IMR-90 (cell line): ENCODE data around the gene C11orf58. TPM values are rescaled to one million over a fixed set of nuclear protein-coding genes. Genes with fewer than 3 reads are reported as not detected.

Experiments
- ATAC-seq: fragments of 200-7000 bp; cut with Tn5 transposase; 2 replicates; pipeline ENCODE4 v1.9.1; 2020; ENCODE audit warnings: low read depth, mild to moderate bottlenecking, moderate library complexity
- BruUV-seq: library from RNA; stranded (reverse); fragments of 400-500 nt; replicated peaks from 2 replicates; lab custom pipeline; 2021; lab: Mats Ljungman, UMichigan
- CTCF ChIA-PET: fragments of 300-600 bp; formaldehyde crosslinking; extraction: SDS; loops from one replicate; lab custom pipeline; 2021; ENCODE audit warnings: antibody characterized with exemption; lab: Yijun Ruan, JAX
- POLR2A ChIA-PET: fragments of 300-600 bp; sonication (Branson Sonifier 250); formaldehyde crosslinking; loops from one replicate; lab custom pipeline; 2022; ENCODE audit warnings: antibody characterized with exemption; ENCODE audit not compliant: unreplicated experiment; lab: Charles Lee
- DNase-seq: peaks from one replicate; pipeline ENCODE4 v3.0.0; 2013
- H2AFZ ChIP-seq: replicated peaks from 2 replicates; pipeline ENCODE3; 2013; ENCODE audit warnings: low read length, mild to moderate bottlenecking; ENCODE audit not compliant: poor library complexity
- H2AK5ac ChIP-seq: 2 replicates; pipeline ENCODE4 v1.6.1; 2013; ENCODE audit warnings: low read depth, low read length, inconsistent platforms
- H2AK9ac ChIP-seq: replicated peaks from 2 replicates; pipeline ENCODE3; 2013; ENCODE audit warnings: mild to moderate bottlenecking, low read depth, low read length, moderate library complexity; ENCODE audit not compliant: poor library complexity
- H2BK120ac ChIP-seq: 2 replicates; pipeline ENCODE4 v1.6.1; 2013; ENCODE audit warnings: low read depth, low read length, inconsistent platforms
- H2BK15ac ChIP-seq: 3 replicates; pipeline ENCODE4 v1.6.1; 2013; ENCODE audit warnings: low read depth, low read length, inconsistent platforms
- H2BK20ac ChIP-seq: 2 replicates; pipeline ENCODE4 v1.6.1; 2013; ENCODE audit warnings: low read depth, mild to moderate bottlenecking, inconsistent platforms, low read length, moderate library complexity
- H2BK5ac ChIP-seq: 2 replicates; pipeline ENCODE4 v1.6.1; 2013; ENCODE audit warnings: mild to moderate bottlenecking, low read depth, low read length, inconsistent platforms; ENCODE audit not compliant: poor library complexity, severe bottlenecking
- H3K14ac ChIP-seq: replicated peaks from 2 replicates; pipeline ENCODE4 v1.6.1; 2013; ENCODE audit warnings: low read depth, low read length, inconsistent platforms
- H3K18ac ChIP-seq: 2 replicates; pipeline ENCODE4 v1.6.1; 2013; ENCODE audit warnings: low read depth, low read length, control low read depth
- H3K23ac ChIP-seq: 2 replicates; pipeline ENCODE4 v1.6.1; 2013; ENCODE audit warnings: low read depth, low read length, inconsistent platforms
- H3K27ac ChIP-seq: 2 replicates; pipeline ENCODE4 v1.5.1; 2013; ENCODE audit warnings: mild to moderate bottlenecking, control low read depth, low read length; ENCODE audit not compliant: insufficient read depth
- H3K27me3 ChIP-seq: 2 replicates; pipeline ENCODE4 v1.6.1; 2013; ENCODE audit warnings: low read length; ENCODE audit not compliant: control insufficient read depth, insufficient read depth
- H3K36me3 ChIP-seq: 2 replicates; pipeline ENCODE4 v1.6.1; 2013; ENCODE audit warnings: low read length, mixed read lengths; ENCODE audit not compliant: control insufficient read depth, insufficient read depth
- H3K4ac ChIP-seq: 2 replicates; pipeline ENCODE4 v1.6.1; 2013; ENCODE audit warnings: low read depth, low read length, inconsistent platforms
- H3K4me1 ChIP-seq: 2 replicates; pipeline ENCODE4 v1.6.1; 2013; ENCODE audit warnings: low read length, mixed read lengths; ENCODE audit not compliant: control insufficient read depth, insufficient read depth
- H3K4me2 ChIP-seq: 2 replicates; pipeline ENCODE4 v1.6.1; 2013; ENCODE audit warnings: low read depth, mild to moderate bottlenecking, control low read depth, low read length, moderate library complexity
- H3K4me3 ChIP-seq: 2 replicates; pipeline ENCODE4 v1.5.1; 2013; ENCODE audit warnings: low read depth, mild to moderate bottlenecking, control low read depth, low read length, moderate library complexity; ENCODE audit not compliant: insufficient read depth
- H3K56ac ChIP-seq: 2 replicates; pipeline ENCODE4 v1.6.1; 2013; ENCODE audit warnings: low read length, inconsistent platforms; ENCODE audit not compliant: insufficient read depth; ENCODE audit errors: extremely low read depth
- H3K79me1 ChIP-seq, 2 experiments: 2 replicates each; pipeline ENCODE4 v1.6.1; 2013; ENCODE audit warnings: low read length in 2 of 2, inconsistent platforms in 1 of 2, low read depth in 1 of 2
- H3K9ac ChIP-seq: 2 replicates; pipeline ENCODE4 v1.6.1; 2013; ENCODE audit warnings: low read depth, low read length, control low read depth
- H3K9me1 ChIP-seq: 2 replicates; pipeline ENCODE4 v1.6.1; 2013; ENCODE audit warnings: low read length, inconsistent platforms; ENCODE audit not compliant: insufficient read depth
- H3K9me3 ChIP-seq: 2 replicates; pipeline ENCODE4 v1.6.1; 2013; ENCODE audit warnings: low read length; ENCODE audit not compliant: control insufficient read depth, insufficient read depth
- H4K20me1 ChIP-seq: 2 replicates; pipeline ENCODE4 v1.6.1; 2013; ENCODE audit warnings: low read length, inconsistent platforms; ENCODE audit not compliant: insufficient read depth
- H4K5ac ChIP-seq: 2 replicates; pipeline ENCODE4 v1.6.1; 2013; ENCODE audit warnings: mild to moderate bottlenecking, low read depth, low read length, control low read depth
- H4K8ac ChIP-seq, 2 experiments: 2 replicates each; pipeline ENCODE4 v1.6.1; 2013; ENCODE audit warnings: low read depth in 2 of 2, low read length in 2 of 2, control low read depth in 1 of 2, inconsistent platforms in 1 of 2
- H4K91ac ChIP-seq: 2 replicates; pipeline ENCODE4 v1.6.1; 2013; ENCODE audit warnings: low read depth, low read length, inconsistent platforms; ENCODE audit not compliant: insufficient read depth
- CHD1 ChIP-seq: IDR thresholded peaks from 2 replicates; pipeline ENCODE4 v1.6.1; 2012; ENCODE audit warnings: low read depth, low read length, improper control_type of control experiment
- FOS ChIP-seq: fragments of 150-350 bp; IDR thresholded peaks from 2 replicates; pipeline ENCODE4 v1.6.1; 2016; ENCODE audit warnings: low read depth, low read length
- RAD21 ChIP-seq: IDR thresholded peaks from 2 replicates; pipeline ENCODE4 v1.6.1; 2012; ENCODE audit warnings: low read length, improper control_type of control experiment
- WGBS, 2 experiments: methylation state at CpG; one replicate each; pipeline versions ENCODE4 v1.1.5 to v1.1.7; 2013; ENCODE audit warnings: missing lambda C conversion rate in 2 of 2; ENCODE audit not compliant: insufficient read length in 1 of 2; ENCODE audit errors: extremely low coverage in 2 of 2; 5-methylcytosine and 5-hydroxymethylcytosine counted together
- dilution Hi-C: fragments of 300-500 bp; cut with HindIII; formaldehyde crosslinking; loops from one replicate; pipeline ENCODE4 v1.14.3; 2018; ENCODE audit warnings: low sequenced_read_pairs; ENCODE audit not compliant: unreplicated experiment
- in situ Hi-C: fragments of 300-500 bp; cut with MboI; formaldehyde crosslinking; loops from 3 replicates; pipeline ENCODE4 v1.14.3; 2019; ENCODE audit warnings: low sequenced_read_pairs, inconsistent platforms, mixed read lengths
- intact Hi-C: fragments of 100-400 bp; cut with micrococcal nuclease; formaldehyde crosslinking; loops from 2 replicates; pipeline ENCODE4 v1.10.0; 2022
- polyA plus RNA-seq, 3 experiments: library from polyadenylated mRNA; depleted of rRNA; stranded (reverse); fragments of >200 nt; gene quantifications; 2 replicates each; pipeline ENCODE4 v1.2.3, GENCODE V29; 2012; ENCODE audit warnings: low replicate concordance in 1 of 3
- total RNA-seq: library from RNA; depleted of rRNA; stranded (reverse); fragments of >200 nt; gene quantifications from 2 replicates; pipeline ENCODE4 v1.2.3, GENCODE V29; 2012
- TF ChIP-seq, protein P1 (sequence below): conservative IDR thresholded peaks from 2 replicates; pipeline ENCODE4 v1.5.1; 2012; ENCODE audit warnings: mild to moderate bottlenecking, low read depth, low read length, improper control_type of control experiment
- TF ChIP-seq, protein P2 (sequence below): fragments of 150-350 bp; IDR thresholded peaks from 2 replicates; pipeline ENCODE4 v1.6.1; 2017; ENCODE audit warnings: mild to moderate bottlenecking, antibody characterized with exemption, low read length, low read depth

The C11orf58 gene
- total and polyA plus RNA-seq, 2 of the 4 experiments (the other 2 are of a cell fraction): 53.8 to 67.8 TPM

DNA sequence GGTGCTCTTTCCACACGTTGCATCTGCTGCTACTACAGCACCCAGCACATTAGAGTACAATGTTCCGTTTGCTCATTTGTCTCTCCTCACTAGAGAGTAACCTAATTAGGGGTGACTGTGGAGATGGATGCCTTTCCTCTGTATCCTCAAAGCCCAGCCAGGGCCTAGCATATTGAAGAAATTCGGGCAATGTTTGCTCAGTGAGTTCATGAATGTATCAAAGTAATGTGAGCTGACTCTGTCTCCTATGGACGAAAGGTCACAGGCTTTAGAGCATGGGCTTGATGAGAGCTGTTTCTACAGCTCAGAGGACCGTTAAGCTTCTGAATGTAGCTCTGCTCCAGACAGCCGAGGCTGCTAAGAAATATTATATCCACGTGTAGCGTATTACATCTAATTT is 67.5 kb downstream of the C11orf58 start:
- ChIA-PET POLR2A (no interaction called here), CTCF (interaction anchor here (1.0 to 1.1 kb wide), 2 partner anchors 20 to 22 kb away, joined by 3 read pairs; no protein-coding TSS in a partner anchor)
- Histone ChIP-seq H4K20me1 (no peaks in the 10 kb centered on the region), H3K4me1 (peaks cover 2% of the 10 kb centered on the region; the same call in 1 of the 2 replicates), H3K4me3 (no peak overlapping the region), H3K27ac (no peak overlapping the region), H3K14ac (no peak overlapping the region), H3K79me1 (no peaks in the 10 kb centered on the region), H3K27me3 (peaks cover 19% of the 10 kb centered on the region), H3K23ac (no peak overlapping the region; the same call in 1 of the 2 replicates), H3K9ac (no peak overlapping the region), H3K9me3 (no peaks in the 10 kb centered on the region), H4K5ac (no peak overlapping the region), H2BK120ac (no peak overlapping the region), H3K4me2 (peak overlapping the region; percentile 32; the same call in 1 of the 2 replicates), H3K56ac (no peak overlapping the region), H2AFZ (no peak overlapping the region), H2AK9ac (no peak overlapping the region), H2AK5ac (no peak overlapping the region), H2BK15ac (no peak overlapping the region), H2BK20ac (no peak overlapping the region), H2BK5ac (no peak overlapping the region), H3K18ac (no peak overlapping the region), H3K36me3 (no peaks in the 10 kb centered on the region), H4K91ac (no peak overlapping the region), H3K9me1 (no peaks in the 10 kb centered on the region; the same call in 1 of the 2 replicates), H4K8ac (no peak overlapping the region), H3K4ac (no peak overlapping the region)
- TF ChIP-seq, protein P1, sequence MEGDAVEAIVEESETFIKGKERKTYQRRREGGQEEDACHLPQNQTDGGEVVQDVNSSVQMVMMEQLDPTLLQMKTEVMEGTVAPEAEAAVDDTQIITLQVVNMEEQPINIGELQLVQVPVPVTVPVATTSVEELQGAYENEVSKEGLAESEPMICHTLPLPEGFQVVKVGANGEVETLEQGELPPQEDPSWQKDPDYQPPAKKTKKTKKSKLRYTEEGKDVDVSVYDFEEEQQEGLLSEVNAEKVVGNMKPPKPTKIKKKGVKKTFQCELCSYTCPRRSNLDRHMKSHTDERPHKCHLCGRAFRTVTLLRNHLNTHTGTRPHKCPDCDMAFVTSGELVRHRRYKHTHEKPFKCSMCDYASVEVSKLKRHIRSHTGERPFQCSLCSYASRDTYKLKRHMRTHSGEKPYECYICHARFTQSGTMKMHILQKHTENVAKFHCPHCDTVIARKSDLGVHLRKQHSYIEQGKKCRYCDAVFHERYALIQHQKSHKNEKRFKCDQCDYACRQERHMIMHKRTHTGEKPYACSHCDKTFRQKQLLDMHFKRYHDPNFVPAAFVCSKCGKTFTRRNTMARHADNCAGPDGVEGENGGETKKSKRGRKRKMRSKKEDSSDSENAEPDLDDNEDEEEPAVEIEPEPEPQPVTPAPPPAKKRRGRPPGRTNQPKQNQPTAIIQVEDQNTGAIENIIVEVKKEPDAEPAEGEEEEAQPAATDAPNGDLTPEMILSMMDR: no peak
- no peak for TF ChIP-seq CHD1
- TF ChIP-seq, protein P2, sequence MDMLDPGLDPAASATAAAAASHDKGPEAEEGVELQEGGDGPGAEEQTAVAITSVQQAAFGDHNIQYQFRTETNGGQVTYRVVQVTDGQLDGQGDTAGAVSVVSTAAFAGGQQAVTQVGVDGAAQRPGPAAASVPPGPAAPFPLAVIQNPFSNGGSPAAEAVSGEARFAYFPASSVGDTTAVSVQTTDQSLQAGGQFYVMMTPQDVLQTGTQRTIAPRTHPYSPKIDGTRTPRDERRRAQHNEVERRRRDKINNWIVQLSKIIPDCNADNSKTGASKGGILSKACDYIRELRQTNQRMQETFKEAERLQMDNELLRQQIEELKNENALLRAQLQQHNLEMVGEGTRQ: no peak
- no peak for TF ChIP-seq RAD21
- no peak for TF ChIP-seq FOS
- dilution Hi-C loops: no loop called here
- WGBS, 2 experiments: 8% methylated on average over 2 of the region's 8 CpGs; no CpG with 5 or more reads in 1 of the 2 experiments
- ATAC-seq (peak; percentile 50), DNase-seq (peak; percentile 24)
- no TSS peak for BruUV-seq
- in situ Hi-C loops: no loop called here
- intact Hi-C loops: no loop called here
